ENCODE measurements around the gene PADI2. TPM values are rescaled to one million over a fixed set of nuclear protein-coding genes. Genes with fewer than 3 reads are reported as not detected.

Gene PADI2
- total and polyA plus RNA-seq, 9 of the 15 experiments (the other 6 are each of a cell fraction or from before 2014, with no cell fraction given), result 0.01 to 0.11 (median 0.01) TPM; not detected in 5

- peak; percentile 89 for TF ChIP-seq MEIS2 (IDR thresholded peaks at IDR 0.05; ENCODE audit: partially characterized antibody)
- TF ChIP-seq BRF2 (IDR thresholded peaks at IDR 0.05; ENCODE audit: borderline replicate concordance, insufficient read depth, insufficient read length), result no peak
- 0 out of 2 replicates have a peak, but pooled peaks have one; percentile 9 for TF ChIP-seq RREB1 (CRISPR knock-in tag; IDR thresholded peaks at IDR 0.05)
- peak; percentile 84 for TF ChIP-seq EGR1 (conservative IDR thresholded peaks at IDR 0.05)
- peak; percentile 67 for TF ChIP-seq ZNF143 (CRISPR knock-in tag; IDR thresholded peaks at IDR 0.05)
- peak; percentile 80 for TF ChIP-seq CREB1 (IDR thresholded peaks at IDR 0.05)
- peak; percentile 92 for TF ChIP-seq CREB1 (CRISPR knock-in tag; IDR thresholded peaks at IDR 0.05)
- peak; percentile 94 for TF ChIP-seq POLR2A (conservative IDR thresholded peaks at IDR 0.05)
- TF ChIP-seq DEAF1 (CRISPR knock-in tag; IDR thresholded peaks at IDR 0.05), result no peak
- peak; percentile 95 for TF ChIP-seq PHF20 (IDR thresholded peaks at IDR 0.05; ENCODE audit: partially characterized antibody)
- TF ChIP-seq ZFX (CRISPR knock-in tag; IDR thresholded peaks at IDR 0.05), result peak; percentile 83
- no peak for TF ChIP-seq RBM34 (IDR thresholded peaks at IDR 0.05; ENCODE audit: borderline replicate concordance, insufficient read depth, low read length)
- no peak for TF ChIP-seq GTF2E2 (tag; IDR thresholded peaks at IDR 0.05)
- no peak for TF ChIP-seq ZNF253 (CRISPR knock-in tag; conservative IDR thresholded peaks at IDR 0.05)
- TF ChIP-seq BRCA1 (IDR thresholded peaks at IDR 0.05), result no peak
- TF ChIP-seq BRCA1 (CRISPR knock-in tag; IDR thresholded peaks at IDR 0.05), result no peak
- no peak for TF ChIP-seq CBX1 (IDR thresholded peaks at IDR 0.05; ENCODE audit: low read depth)
- no peak for TF ChIP-seq PRMT5 (CRISPR knock-in tag; IDR thresholded peaks at IDR 0.05)
- TF ChIP-seq HINFP (tag; conservative IDR thresholded peaks at IDR 0.05; ENCODE audit: low read depth), result no peak
- no peak for TF ChIP-seq POLR3A (IDR thresholded peaks at IDR 0.05; ENCODE audit: borderline replicate concordance, extremely low read depth, insufficient read depth, insufficient read length)
These were observed 65.4 kb downstream of the PADI2 start, which contains the start of gene SDHB (continued) for GRCh38 chr1:17053685-17054410.
